Thyroid gland (tissue), 4 donors: Measurements from ENCODE around the gene EXOC4. TPM values are rescaled to one million over a fixed set of nuclear protein-coding genes. Genes with fewer than 3 reads are reported as not detected.

Source experiments
- DNase-seq, 2 donors: peaks; one replicate each; pipeline ENCODE4 v3.0.0-alpha.2; 2019
- H3K27ac ChIP-seq, 3 donors: fragments of 200-600 bp; sonication (generic); 1 replicate in 2 of 3; 2 replicates in 1 of 3; pipeline ENCODE4 v1.5.1; 2016 to 2019; ENCODE audit warnings: mild to moderate bottlenecking in 1 of 3, moderate library complexity in 1 of 3
- H3K27me3 ChIP-seq: fragments of 200-600 bp; sonication (generic); one replicate; pipeline ENCODE4 v1.5.1; 2019
- H3K36me3 ChIP-seq, 2 donors: fragments of 200-600 bp; sonication (generic); one replicate each; pipeline ENCODE4 v1.5.1; 2016 to 2019
- H3K4me1 ChIP-seq, 2 donors: fragments of 200-600 bp; sonication (generic); one replicate each; pipeline ENCODE4 v1.5.1; 2017 to 2019
- H3K4me3 ChIP-seq, 3 donors: fragments of 200-600 bp; sonication (generic); replicated peaks in 1 of 3; 1 replicate in 2 of 3; 2 replicates in 1 of 3; pipeline ENCODE4 v1.5.1; 2016; ENCODE audit warnings: mild to moderate bottlenecking in 1 of 3
- H3K9me3 ChIP-seq: fragments of 200-600 bp; sonication (generic); one replicate; pipeline ENCODE4 v1.5.1; 2017
- CTCF ChIP-seq, 6 experiments: fragments of 200-600 bp in 3 of 6; fragments of 450-650 bp in 3 of 6; sonication (generic) in 3 of 6; IDR thresholded peaks; one replicate each; pipeline ENCODE4 v1.5.1; 2016 to 2019; ENCODE audit warnings: antibody characterized with exemption in 6 of 6, mild to moderate bottlenecking in 2 of 6, inconsistent platforms in 1 of 6, moderate library complexity in 1 of 6
- POLR2A ChIP-seq, 2 donors: fragments of 450-650 bp; IDR thresholded peaks; one replicate each; pipeline ENCODE4 v1.6.1; 2017; ENCODE audit warnings: antibody characterized with exemption in 2 of 2, mild to moderate bottlenecking in 2 of 2, moderate library complexity in 1 of 2
- WGBS, 2 donors: methylation state at CpG; one replicate each; pipeline ENCODE4 v1.1.5; 2017; 5-methylcytosine and 5-hydroxymethylcytosine counted together
- intact Hi-C: fragments of 100-400 bp; cut with DNase I; formaldehyde crosslinking; loops from one replicate; pipeline ENCODE4 v1.15.1; 2023
- total RNA-seq, 4 donors: library from RNA; depleted of rRNA; stranded (reverse); fragments of >200 nt; gene quantifications; one replicate each; pipeline ENCODE4 v1.2.3, GENCODE V29; 2016

The EXOC4 gene
- total RNA-seq, 4 donors from 2014 or later: 74.0 to 116 (median 107) TPM

DNA sequence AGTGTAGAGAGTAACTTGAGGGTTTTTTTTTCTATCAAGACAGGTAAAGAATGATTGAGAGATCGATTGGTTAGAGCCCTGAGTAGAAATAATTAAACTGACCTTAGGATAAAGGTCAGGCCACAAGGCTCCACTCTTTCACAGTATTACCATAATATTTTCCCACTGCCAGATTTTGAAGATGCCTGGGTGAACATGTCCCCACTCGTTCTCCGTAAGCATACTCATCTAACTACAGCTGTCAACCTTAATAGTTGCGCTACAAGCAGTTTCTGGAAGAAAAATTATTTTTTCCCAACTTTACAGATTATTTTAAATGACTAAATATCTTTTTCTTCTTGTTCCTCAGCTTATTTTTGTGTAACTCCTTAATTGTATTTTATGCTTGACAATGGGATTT lies 671.1 kb downstream of the EXOC4 start:
- TF ChIP-seq CTCF (IDR thresholded peaks at IDR 0.05) (no peak), POLR2A (IDR thresholded peaks at IDR 0.05) (no peak)
- Histone ChIP-seq H3K4me3 (no peak overlapping the region), H3K27me3 (no peaks in the 10 kb centered on the region), H3K9me3 (no peaks in the 10 kb centered on the region), H3K27ac (no peak overlapping the region), H3K36me3 (no peaks in the 10 kb centered on the region), H3K4me1 (no peaks in the 10 kb centered on the region)
- DNase-seq: no peak
- 94 to 96% methylated on average over 4 of the region's 4 CpGs for WGBS, 2 donors
- intact Hi-C loops: no loop called here

DNA sequence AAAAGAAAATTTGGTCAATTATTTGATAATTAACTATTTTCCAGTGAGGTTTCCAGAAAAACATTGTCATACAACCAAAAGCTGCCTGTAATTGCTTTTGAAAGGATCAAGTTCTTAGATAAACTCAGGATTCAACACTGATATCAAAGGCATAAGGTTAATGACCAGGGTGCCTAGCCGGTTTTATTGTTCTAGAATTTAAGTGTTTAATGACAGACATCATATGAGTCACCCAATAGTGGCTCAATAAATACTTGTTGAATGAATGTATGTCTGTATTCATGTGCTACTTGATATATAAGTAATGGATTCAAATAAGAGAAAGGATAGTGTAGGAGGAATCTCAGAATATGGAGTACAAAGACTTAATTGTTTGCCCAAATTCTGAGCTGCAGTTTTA lies 678.2 kb downstream of the EXOC4 start:
- intact Hi-C loops: no loop called here
- Histone ChIP-seq H3K36me3 (no peaks in the 10 kb centered on the region), H3K9me3 (no peaks in the 10 kb centered on the region), H3K4me3 (no peak overlapping the region), H3K4me1 (no peaks in the 10 kb centered on the region), H3K27ac (no peak overlapping the region), H3K27me3 (no peaks in the 10 kb centered on the region)
- TF ChIP-seq POLR2A (IDR thresholded peaks at IDR 0.05) (no peak), CTCF (IDR thresholded peaks at IDR 0.05) (no peak)
- DNase-seq: no peak
- 86 to 91% methylated on average over 1 of the region's 1 CpG for WGBS, 2 donors

GRCh38 chr7:133932591-133932990 lies 679.7 kb downstream of the EXOC4 start:
- TF ChIP-seq CTCF (IDR thresholded peaks at IDR 0.05): no peak
- TF ChIP-seq POLR2A (IDR thresholded peaks at IDR 0.05): no peak
- H3K27ac ChIP-seq: no peak overlapping the region
- H3K4me1 ChIP-seq: no peaks in the 10 kb centered on the region
- no peaks in the 10 kb centered on the region for H3K36me3 ChIP-seq
- no peak overlapping the region for H3K4me3 ChIP-seq
- no peaks in the 10 kb centered on the region for H3K9me3 ChIP-seq
- WGBS, 2 donors: 40 to 100% methylated on average over 1 of the region's 1 CpG
- intact Hi-C loops: no loop called here
- DNase-seq: no peak
- no peaks in the 10 kb centered on the region for H3K27me3 ChIP-seq

- peaks cover 0 to 3% of the 10 kb centered on the region in 2 donors for H3K36me3 ChIP-seq
- H3K27me3 ChIP-seq: no peaks in the 10 kb centered on the region
- no peak overlapping the region for H3K27ac ChIP-seq
- H3K4me3 ChIP-seq: no peak overlapping the region
- 87% methylated on average over 9 of the region's 9 CpGs for WGBS, 2 donors
- intact Hi-C loops: no loop called here
- no peaks in the 10 kb centered on the region for H3K9me3 ChIP-seq
- DNase-seq: no peak
- no peak for TF ChIP-seq POLR2A (IDR thresholded peaks at IDR 0.05)
- no peaks in the 10 kb centered on the region for H3K4me1 ChIP-seq
Observed at GRCh38 chr7:133934262-133934976, 681.5 kb downstream of the EXOC4 start.

DNA sequence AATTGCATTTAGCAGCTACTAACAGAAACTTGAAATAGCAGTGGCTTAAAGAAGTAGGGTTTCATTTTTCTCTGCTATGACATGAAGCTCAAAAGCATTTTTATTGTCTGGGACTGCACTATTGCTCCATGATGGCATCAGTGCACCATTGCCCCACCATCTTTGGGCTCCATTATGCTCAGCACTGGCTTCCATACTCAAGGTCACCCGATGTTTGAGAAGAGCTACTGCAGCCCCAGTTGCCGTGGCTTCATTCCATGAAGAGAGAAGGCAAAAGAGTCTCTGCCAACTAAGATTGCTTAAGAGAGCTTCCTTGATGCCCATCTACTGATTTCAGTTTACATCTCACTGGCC lies 682.1 kb downstream of the EXOC4 start:
- TF ChIP-seq POLR2A (IDR thresholded peaks at IDR 0.05) (no peak), CTCF (IDR thresholded peaks at IDR 0.05) (no peak)
- Histone ChIP-seq H3K27me3 (no peaks in the 10 kb centered on the region), H3K4me1 (no peaks in the 10 kb centered on the region), H3K4me3 (no peak overlapping the region), H3K27ac (no peak overlapping the region), H3K36me3 (peaks cover 0 to 3% of the 10 kb centered on the region in 2 donors), H3K9me3 (no peaks in the 10 kb centered on the region)
- no peak for DNase-seq
- WGBS, 2 donors: 95 to 97% methylated on average over 2 of the region's 2 CpGs
- intact Hi-C loops: no loop called here
